Measurements from ENCODE around the gene TBL3.

Gene TBL3

DNA sequence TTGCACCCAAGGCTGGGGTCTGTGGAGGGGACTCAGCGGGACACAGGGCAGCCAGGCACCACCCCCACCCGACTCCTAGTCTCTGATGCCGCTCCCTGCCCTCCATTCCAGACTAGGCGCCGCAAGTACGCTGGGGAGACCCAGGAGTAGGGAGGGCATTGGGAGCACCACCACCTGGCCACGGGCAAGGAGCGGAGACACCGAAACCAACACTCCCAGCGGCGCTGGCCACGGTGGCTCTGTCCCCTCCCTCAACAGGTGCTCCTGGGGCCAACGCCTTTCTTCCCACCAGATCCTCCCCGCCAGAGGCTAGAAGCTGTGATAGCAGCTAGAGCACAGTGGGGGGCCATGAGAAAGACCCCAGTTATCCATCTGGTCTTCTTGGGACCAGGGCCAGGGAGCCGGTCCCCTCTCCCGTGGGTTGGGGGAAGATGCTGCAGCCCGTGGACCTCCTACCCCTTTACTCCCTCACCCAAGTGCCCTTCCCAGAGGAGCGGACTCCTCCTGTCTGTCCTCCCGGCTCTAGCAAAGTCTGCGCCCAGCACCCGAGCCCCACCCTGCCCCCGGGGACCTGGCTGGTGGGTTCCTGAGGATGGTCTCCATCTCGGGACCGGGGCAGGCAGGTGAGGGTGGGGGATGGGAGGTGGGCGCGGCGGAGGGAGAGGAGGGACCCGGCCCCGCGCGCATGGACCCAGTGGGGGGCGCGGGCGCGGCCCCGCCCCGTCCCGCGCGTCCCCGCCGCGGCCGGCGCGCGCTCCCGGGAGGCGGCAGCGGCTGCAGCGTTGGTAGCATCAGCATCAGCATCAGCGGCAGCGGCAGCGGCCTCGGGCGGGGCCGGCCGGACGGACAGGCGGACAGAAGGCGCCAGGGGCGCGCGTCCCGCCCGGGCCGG lies 17.6 kb downstream of the TBL3 start, which contains the start of gene SYNGR3 (continued):
- TF ChIP-seq ZNF843 (tag by site-specific recombination; IDR thresholded peaks at IDR 0.05) (no peak), KLF10 (tag by site-specific recombination; IDR thresholded peaks at IDR 0.05) (0 out of 2 replicates have a peak, but pooled peaks have one; percentile 16), BCL6B (tag by site-specific recombination; IDR thresholded peaks at IDR 0.05) (no peak), ZNF600 (tag by site-specific recombination; IDR thresholded peaks at IDR 0.05) (peak; percentile 67; the same call in 1 of the 2 replicates), ZNF221 (tag by site-specific recombination; IDR thresholded peaks at IDR 0.05; ENCODE audit: borderline replicate concordance) (no peak), ZNF391 (tag by site-specific recombination; IDR thresholded peaks at IDR 0.05; ENCODE audit: borderline replicate concordance, low read depth) (no peak), SALL2 (tag by site-specific recombination; IDR thresholded peaks at IDR 0.05; ENCODE audit: borderline replicate concordance) (no peak), ZNF16 (tag by site-specific recombination; IDR thresholded peaks at IDR 0.05; ENCODE audit: low read depth) (no peak), ZNF707 (tag by site-specific recombination; IDR thresholded peaks at IDR 0.05) (no peak), ZNF37A (tag by site-specific recombination; IDR thresholded peaks at IDR 0.05) (no peak), MZF1 (tag by site-specific recombination; IDR thresholded peaks at IDR 0.05; ENCODE audit: borderline replicate concordance) (no peak), GLI2 (tag by site-specific recombination; IDR thresholded peaks at IDR 0.05; ENCODE audit: borderline replicate concordance, low read depth) (no peak), KLF1 (tag by site-specific recombination; IDR thresholded peaks at IDR 0.05) (peak; percentile 77; the same call in 1 of the 2 replicates), ZNF335 (tag by site-specific recombination; conservative IDR thresholded peaks at IDR 0.05) (peak; percentile 54), SCRT1 (tag by site-specific recombination; IDR thresholded peaks at IDR 0.05; ENCODE audit: borderline replicate concordance) (peak; percentile 93), ZNF76 (tag by site-specific recombination; IDR thresholded peaks at IDR 0.05; ENCODE audit: borderline replicate concordance, low read depth) (no peak), ZBTB21 (tag by site-specific recombination; IDR thresholded peaks at IDR 0.05) (no peak), HOXC10 (CRISPR knock-in tag; IDR thresholded peaks at IDR 0.05) (no peak), ZNF837 (tag by site-specific recombination; IDR thresholded peaks at IDR 0.05) (no peak), GLIS1 (tag by site-specific recombination; IDR thresholded peaks at IDR 0.05) (peak; percentile 33; the same call in 1 of the 2 replicates), RBAK (tag by site-specific recombination; IDR thresholded peaks at IDR 0.05) (no peak), INSM2 (tag by site-specific recombination; IDR thresholded peaks at IDR 0.05) (no peak), ZNF214 (tag by site-specific recombination; IDR thresholded peaks at IDR 0.05; ENCODE audit: borderline replicate concordance) (no peak)
- TF ChIP-seq, protein P1, sequence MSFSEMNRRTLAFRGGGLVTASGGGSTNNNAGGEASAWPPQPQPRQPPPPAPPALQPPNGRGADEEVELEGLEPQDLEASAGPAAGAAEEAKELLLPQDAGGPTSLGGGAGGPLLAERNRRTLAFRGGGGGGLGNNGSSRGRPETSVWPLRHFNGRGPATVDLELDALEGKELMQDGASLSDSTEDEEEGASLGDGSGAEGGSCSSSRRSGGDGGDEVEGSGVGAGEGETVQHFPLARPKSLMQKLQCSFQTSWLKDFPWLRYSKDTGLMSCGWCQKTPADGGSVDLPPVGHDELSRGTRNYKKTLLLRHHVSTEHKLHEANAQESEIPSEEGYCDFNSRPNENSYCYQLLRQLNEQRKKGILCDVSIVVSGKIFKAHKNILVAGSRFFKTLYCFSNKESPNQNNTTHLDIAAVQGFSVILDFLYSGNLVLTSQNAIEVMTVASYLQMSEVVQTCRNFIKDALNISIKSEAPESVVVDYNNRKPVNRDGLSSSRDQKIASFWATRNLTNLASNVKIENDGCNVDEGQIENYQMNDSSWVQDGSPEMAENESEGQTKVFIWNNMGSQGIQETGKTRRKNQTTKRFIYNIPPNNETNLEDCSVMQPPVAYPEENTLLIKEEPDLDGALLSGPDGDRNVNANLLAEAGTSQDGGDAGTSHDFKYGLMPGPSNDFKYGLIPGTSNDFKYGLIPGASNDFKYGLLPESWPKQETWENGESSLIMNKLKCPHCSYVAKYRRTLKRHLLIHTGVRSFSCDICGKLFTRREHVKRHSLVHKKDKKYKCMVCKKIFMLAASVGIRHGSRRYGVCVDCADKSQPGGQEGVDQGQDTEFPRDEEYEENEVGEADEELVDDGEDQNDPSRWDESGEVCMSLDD (tag by site-specific recombination; IDR thresholded peaks at IDR 0.05): no peak
- TF ChIP-seq, protein P2, sequence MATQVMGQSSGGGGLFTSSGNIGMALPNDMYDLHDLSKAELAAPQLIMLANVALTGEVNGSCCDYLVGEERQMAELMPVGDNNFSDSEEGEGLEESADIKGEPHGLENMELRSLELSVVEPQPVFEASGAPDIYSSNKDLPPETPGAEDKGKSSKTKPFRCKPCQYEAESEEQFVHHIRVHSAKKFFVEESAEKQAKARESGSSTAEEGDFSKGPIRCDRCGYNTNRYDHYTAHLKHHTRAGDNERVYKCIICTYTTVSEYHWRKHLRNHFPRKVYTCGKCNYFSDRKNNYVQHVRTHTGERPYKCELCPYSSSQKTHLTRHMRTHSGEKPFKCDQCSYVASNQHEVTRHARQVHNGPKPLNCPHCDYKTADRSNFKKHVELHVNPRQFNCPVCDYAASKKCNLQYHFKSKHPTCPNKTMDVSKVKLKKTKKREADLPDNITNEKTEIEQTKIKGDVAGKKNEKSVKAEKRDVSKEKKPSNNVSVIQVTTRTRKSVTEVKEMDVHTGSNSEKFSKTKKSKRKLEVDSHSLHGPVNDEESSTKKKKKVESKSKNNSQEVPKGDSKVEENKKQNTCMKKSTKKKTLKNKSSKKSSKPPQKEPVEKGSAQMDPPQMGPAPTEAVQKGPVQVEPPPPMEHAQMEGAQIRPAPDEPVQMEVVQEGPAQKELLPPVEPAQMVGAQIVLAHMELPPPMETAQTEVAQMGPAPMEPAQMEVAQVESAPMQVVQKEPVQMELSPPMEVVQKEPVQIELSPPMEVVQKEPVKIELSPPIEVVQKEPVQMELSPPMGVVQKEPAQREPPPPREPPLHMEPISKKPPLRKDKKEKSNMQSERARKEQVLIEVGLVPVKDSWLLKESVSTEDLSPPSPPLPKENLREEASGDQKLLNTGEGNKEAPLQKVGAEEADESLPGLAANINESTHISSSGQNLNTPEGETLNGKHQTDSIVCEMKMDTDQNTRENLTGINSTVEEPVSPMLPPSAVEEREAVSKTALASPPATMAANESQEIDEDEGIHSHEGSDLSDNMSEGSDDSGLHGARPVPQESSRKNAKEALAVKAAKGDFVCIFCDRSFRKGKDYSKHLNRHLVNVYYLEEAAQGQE (tag by site-specific recombination; IDR thresholded peaks at IDR 0.05): peak; percentile 43; the same call in 1 of the 2 replicates

Measured in HEK293 (cell line).